Measurements from ENCODE around the gene ULBP1.

Gene ULBP1

GRCh38 chr6:149938571-149939355 is 25.0 kb upstream of the ULBP1 start:
- TF ChIP-seq NFIC (IDR thresholded peaks at IDR 0.05) (0 out of 2 replicates have a peak, but pooled peaks have one; percentile 42), MAX (IDR thresholded peaks at IDR 0.05) (peak; percentile 83), EGR1 (IDR thresholded peaks at IDR 0.05) (no peak), TCF12 (IDR thresholded peaks at IDR 0.05; ENCODE audit: low read depth) (no peak)

- TF ChIP-seq REST (IDR thresholded peaks at IDR 0.05; ENCODE audit: low read depth) (no peak), TEAD4 (IDR thresholded peaks at IDR 0.05) (no peak), NFIC (IDR thresholded peaks at IDR 0.05) (no peak), CREB1 (IDR thresholded peaks at IDR 0.05; ENCODE audit: low read depth) (no peak), USF1 (IDR thresholded peaks at IDR 0.05) (no peak), YY1 (IDR thresholded peaks at IDR 0.05; ENCODE audit: low read depth) (no peak), ZBTB7A (IDR thresholded peaks at IDR 0.05; ENCODE audit: low read depth) (no peak), TCF12 (IDR thresholded peaks at IDR 0.05; ENCODE audit: low read depth) (no peak), TAF1 (IDR thresholded peaks at IDR 0.05; ENCODE audit: low read depth) (no peak), EP300 (IDR thresholded peaks at IDR 0.05; ENCODE audit: borderline replicate concordance) (no peak), MAX (IDR thresholded peaks at IDR 0.05) (no peak), RAD21 (IDR thresholded peaks at IDR 0.05; ENCODE audit: low read depth) (no peak), EGR1 (IDR thresholded peaks at IDR 0.05) (no peak), FOXM1 (IDR thresholded peaks at IDR 0.05; ENCODE audit: borderline replicate concordance, low read depth) (no peak), CEBPB (IDR thresholded peaks at IDR 0.05) (no peak)
These were observed 24.4 kb upstream of the ULBP1 start for GRCh38 chr6:149939356-149939648.

- TF ChIP-seq ZBTB7A (IDR thresholded peaks at IDR 0.05; ENCODE audit: low read depth): no peak
- no peak for TF ChIP-seq REST (IDR thresholded peaks at IDR 0.05; ENCODE audit: low read depth)
- TF ChIP-seq EGR1 (IDR thresholded peaks at IDR 0.05): no peak
- TF ChIP-seq CREB1 (IDR thresholded peaks at IDR 0.05; ENCODE audit: low read depth): no peak
- no peak for TF ChIP-seq TCF12 (IDR thresholded peaks at IDR 0.05; ENCODE audit: low read depth)
- TF ChIP-seq YY1 (IDR thresholded peaks at IDR 0.05; ENCODE audit: low read depth): no peak
- no peak for TF ChIP-seq RAD21 (IDR thresholded peaks at IDR 0.05; ENCODE audit: low read depth)
- TF ChIP-seq TAF1 (IDR thresholded peaks at IDR 0.05; ENCODE audit: low read depth): no peak
- TF ChIP-seq USF1 (IDR thresholded peaks at IDR 0.05): no peak
- no peak for TF ChIP-seq TEAD4 (IDR thresholded peaks at IDR 0.05)
- TF ChIP-seq EP300 (IDR thresholded peaks at IDR 0.05; ENCODE audit: borderline replicate concordance): no peak
- TF ChIP-seq NFIC (IDR thresholded peaks at IDR 0.05): no peak
- no peak for TF ChIP-seq MAX (IDR thresholded peaks at IDR 0.05)
- no peak for TF ChIP-seq CEBPB (IDR thresholded peaks at IDR 0.05)
- no peak for TF ChIP-seq FOXM1 (IDR thresholded peaks at IDR 0.05; ENCODE audit: borderline replicate concordance, low read depth)
These were observed 23.7 kb upstream of the ULBP1 start for GRCh38 chr6:149939909-149940671.

- TF ChIP-seq CREB1 (IDR thresholded peaks at IDR 0.05; ENCODE audit: low read depth): no peak
- no peak for TF ChIP-seq EGR1 (IDR thresholded peaks at IDR 0.05)
- no peak for TF ChIP-seq USF1 (IDR thresholded peaks at IDR 0.05)
- TF ChIP-seq REST (IDR thresholded peaks at IDR 0.05; ENCODE audit: low read depth): no peak
- no peak for TF ChIP-seq MAX (IDR thresholded peaks at IDR 0.05)
- TF ChIP-seq TCF12 (IDR thresholded peaks at IDR 0.05; ENCODE audit: low read depth): no peak
- no peak for TF ChIP-seq RAD21 (IDR thresholded peaks at IDR 0.05; ENCODE audit: low read depth)
- no peak for TF ChIP-seq TEAD4 (IDR thresholded peaks at IDR 0.05)
These were observed 23.1 kb upstream of the ULBP1 start for GRCh38 chr6:149940672-149940982.

Data from Ishikawa (cell line).